T-helper 22 cell (primary cell): ENCODE data around the gene ELOVL2.
"Not testable (repeated sequence)": the region's sequence is repeated elsewhere in the genome, so short reads cannot be mapped to it uniquely, and the experiment has no call there.

Experiments used
- DNase-seq: peaks from one replicate; pipeline ENCODE4 v3.0.0-alpha.2; 2020; ENCODE audit warnings: low read depth

The ELOVL2 gene, protein sequence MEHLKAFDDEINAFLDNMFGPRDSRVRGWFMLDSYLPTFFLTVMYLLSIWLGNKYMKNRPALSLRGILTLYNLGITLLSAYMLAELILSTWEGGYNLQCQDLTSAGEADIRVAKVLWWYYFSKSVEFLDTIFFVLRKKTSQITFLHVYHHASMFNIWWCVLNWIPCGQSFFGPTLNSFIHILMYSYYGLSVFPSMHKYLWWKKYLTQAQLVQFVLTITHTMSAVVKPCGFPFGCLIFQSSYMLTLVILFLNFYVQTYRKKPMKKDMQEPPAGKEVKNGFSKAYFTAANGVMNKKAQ

DNA sequence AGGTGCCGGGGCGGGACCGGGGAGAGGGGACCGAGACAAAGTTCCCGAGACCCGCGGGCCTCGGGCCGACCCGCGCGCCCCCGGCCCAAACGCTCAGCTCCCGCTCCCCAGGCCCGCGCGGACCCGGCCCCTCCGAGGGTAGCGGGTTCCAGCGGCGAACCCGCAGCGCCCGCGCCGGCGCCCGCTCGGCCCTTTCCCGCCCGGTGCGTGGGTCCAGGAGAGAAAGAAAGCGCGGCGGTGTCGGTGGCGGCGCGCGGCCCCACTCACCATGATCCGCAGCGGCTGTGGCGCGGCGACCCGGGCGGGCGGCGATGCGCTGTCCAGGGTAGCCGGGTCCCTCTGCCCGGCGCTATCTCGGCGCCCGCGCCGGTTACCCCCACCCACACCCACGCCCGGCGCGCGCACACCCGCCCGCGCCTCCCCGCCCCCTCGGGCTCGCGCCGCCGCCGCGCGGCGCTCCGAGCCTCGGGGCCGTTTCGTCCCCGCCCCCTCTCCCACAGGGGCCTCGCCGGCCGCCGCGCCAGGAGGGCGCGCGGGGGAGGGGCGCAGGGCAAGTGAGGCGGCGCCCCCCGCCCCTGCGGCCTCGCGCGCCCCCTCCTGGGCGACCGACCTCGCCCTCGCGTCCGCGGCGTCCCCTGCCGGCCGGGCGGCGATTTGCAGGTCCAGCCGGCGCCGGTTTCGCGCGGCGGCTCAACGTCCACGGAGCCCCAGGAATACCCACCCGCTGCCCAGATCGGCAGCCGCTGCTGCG is at the start of gene ELOVL2:
ELOVL2 (minus strand) TSS at position 345 of the 751 bp plus-strand sequence; CDS start at position 270, 75 bp downstream.
- no peak for DNase-seq

DNA sequence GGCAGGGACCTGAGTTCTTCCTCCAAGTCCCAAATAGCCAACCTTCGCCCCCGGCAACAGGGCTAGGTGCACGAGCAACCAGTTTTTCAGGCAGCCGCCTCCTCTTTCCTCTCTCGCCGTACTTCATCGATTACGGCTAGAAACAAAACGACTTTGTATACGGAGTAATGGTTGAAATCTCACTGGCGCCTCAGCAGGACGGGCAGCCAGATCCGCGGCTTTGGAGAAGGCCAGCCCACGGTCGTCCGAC is 49.2 kb upstream of the ELOVL2 start:
- no peak for DNase-seq

DNA sequence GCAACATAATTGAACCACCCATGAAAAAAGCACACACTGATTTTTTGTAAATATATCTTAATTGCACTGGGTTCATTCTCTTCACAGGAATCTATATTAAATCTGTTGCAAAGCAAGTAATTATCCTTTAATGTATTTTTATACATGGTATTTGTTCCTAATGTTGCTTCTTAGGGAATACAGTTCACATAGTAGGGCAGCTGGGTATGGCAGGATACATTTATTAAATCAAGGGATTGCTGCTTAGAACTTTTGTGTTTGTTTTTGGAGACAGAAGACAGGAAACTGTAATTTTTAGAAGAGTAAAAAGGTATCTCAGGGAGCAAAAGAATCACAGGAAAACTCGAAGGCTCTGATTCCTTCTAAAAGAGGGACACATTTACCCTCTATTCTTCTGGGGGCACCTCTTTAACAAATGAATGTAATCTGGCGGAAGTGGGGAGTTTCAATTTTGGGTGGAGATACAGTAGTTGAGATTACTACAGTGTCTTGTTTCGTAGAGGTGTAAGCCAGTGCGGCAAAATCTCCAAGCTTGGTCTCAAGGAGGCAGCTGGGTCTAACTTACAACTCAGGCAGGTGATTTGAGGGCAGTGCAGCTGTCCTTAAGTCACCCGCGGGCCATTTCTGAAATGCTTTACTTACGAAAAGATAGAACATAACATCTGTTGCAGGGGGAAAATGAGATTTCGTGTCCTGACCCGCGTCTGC is 48.7 kb upstream of the ELOVL2 start:
- DNase-seq, result no peak

DNA sequence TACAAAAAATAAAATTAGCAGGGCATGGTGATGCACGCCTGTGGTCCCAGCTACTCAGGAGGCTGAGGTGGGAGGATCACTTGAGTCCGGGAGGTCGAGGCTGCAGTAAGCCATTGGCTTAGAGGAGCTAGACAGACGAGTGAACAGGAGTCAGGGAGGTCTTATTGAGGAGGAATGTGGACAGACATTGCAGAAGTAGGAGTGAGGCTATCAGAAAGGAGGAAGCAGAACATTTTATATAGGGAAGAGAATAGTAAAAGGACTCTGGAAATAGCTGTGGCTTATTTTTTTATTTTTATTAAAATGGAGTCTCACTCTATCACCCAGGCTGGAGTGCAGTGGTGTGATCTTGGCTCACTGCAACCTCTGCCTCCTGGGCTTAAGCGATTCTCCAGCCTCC is 47.0 kb upstream of the ELOVL2 start:
- not testable (repeated sequence) for DNase-seq

DNA sequence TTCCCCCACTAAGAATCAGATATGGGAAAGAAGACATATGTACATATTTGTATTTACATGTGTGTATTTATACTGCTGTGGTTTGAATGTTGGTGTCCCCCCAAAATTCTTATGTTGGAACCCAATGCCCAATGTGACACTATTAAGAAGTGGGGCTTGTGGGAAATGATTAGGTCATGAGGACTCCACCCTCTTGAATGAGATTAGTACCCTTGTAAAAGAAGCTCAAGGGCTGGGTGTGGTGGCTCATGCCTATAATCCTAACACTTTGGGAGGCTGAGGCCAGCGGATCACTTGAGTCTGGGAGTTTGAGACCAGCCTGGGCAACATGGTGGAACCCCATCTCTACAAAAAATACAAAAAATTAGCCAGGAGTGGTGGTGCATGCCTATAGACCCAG is 45.6 kb upstream of the ELOVL2 start:
- no peak for DNase-seq

DNA sequence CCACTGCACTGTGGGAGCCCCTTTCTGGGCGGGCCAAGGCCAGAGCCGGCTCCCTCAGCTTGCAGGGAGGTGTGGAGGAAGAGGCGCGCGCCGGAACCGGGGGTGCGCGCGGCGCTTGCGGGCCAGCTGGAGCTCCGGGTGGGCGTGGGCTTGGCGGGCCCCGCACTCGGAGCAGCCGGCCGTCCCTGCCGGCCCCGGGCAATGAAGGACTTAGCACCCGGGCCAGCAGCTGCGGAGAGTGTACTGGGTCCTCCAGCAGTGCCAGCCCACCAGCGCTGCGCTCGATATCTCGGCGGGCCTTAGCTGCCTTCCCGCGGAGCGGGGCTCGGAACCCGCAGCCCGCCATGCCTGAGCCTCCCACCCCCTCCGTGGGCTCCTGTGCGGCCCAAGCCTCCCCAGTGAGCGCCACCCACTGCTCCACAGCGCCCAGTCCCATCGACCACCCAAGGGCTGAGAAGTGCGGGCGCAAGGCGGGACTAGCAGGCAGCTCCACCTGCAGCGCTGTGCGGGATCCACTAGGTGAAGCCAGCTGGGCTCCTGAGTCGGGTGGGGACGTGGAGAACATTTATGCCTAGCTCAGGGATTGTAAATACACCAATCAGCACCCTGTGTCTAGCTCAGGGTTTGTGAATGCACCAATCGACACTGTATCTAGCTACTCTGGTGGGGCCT is 43.2 kb upstream of the ELOVL2 start:
- not testable (repeated sequence) for DNase-seq

DNA sequence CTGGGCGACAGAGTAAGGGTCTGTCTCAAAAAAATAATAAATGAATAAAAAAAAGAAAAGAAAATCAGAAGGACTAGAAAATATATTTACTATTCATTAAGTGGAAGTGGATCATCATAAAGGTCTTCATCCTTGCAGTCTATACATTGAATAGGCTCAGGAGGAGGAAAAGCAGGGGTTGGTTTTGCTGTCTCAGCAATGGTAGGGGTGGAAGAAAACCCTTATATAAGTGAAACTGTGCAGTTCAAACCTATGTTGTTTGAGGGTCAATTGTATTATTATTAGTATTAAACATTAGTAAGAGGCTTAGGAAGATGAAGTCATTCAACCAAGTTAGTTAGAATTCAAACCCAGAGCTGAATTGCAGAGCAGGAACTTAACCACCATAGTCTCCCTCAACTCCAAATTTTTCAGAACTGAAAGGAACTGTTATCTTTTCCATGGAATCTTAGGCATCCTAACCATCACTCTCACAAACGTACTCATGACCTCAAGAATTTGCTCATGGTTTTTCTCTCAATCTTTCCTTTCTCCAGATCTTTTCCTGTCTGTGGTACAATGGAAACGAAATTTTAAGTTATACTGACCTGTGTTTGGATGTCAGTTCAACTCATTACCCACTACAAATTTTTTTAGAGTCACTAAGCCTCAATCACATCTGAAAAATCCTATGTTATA is 41.8 kb upstream of the ELOVL2 start:
- no peak for DNase-seq

DNA sequence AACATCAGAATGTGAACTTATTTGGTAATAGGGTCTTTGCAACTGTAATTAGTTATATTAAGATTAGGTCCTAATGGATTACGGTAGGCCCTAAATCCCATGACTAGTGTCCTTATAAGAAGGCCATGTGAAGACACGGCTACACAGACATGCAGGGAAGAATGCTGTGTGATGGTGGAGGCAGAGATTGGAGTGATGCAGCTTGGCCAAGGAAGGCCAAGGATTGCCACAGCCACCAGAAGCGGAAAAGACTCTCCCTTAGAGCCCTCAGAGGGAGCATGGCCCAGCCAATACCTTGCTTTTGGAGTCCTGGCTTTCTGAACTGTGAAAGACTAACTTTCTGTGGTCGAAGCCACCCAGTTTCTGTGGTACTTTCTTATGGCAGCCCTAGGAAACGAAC is 39.9 kb upstream of the ELOVL2 start:
- DNase-seq, result no peak

DNA sequence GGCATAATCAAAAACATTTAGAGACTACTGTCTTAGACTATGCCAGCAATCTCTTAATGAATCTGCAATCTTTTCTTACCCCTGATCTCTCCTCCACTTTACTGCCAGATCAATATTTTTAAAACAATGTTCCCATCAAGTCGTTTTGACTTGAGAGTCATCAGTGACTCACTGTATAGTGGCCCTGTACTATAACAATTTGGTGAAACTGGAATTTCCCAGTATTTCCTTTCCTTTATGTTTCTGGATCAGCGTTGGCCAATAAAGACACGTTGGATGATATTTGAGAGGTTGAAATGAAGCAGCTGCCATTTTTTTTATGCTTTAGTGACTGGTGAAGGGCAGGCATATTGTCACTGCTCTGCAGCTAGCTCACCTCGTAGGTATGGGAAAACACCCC is 39.4 kb upstream of the ELOVL2 start:
- DNase-seq, result no peak

DNA sequence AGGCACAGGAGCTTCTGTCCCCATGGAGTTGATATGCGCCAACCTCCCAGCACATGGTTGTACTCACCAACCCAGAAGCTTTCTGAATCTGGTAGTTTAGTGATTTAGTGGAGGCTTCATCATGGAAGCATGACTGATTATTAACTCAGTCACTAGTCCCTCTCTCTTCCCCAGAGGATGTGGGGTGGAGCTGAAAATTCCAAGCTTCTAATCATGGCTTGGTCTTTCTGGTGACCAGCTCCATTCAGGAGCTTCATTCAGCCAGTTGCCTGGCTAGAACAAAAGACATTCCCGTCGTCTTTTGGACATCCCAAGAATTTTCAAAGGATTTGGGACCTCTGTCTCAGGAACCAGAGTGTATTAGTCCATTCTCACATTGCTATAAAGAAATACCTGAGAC is 36.2 kb upstream of the ELOVL2 start:
- no peak for DNase-seq

DNA sequence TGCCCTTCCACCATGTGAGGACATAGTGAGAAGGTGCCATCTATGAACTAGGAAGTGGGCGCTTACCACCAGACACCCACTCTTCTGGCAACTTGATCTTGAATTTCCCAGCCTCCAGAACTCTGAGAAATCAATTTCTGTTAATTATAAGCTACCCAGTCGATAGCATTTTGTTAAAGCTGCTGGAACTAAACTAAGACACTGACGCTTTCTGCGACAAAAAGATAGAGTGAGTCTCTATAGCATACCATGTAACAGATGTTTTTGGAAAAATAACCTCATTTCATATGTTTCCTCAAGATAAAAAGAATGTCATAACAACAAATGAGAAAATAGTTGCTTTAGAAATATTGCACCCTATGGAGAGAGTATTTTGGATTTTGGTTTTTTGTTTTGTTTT is 34.2 kb upstream of the ELOVL2 start:
- DNase-seq, result no peak

DNA sequence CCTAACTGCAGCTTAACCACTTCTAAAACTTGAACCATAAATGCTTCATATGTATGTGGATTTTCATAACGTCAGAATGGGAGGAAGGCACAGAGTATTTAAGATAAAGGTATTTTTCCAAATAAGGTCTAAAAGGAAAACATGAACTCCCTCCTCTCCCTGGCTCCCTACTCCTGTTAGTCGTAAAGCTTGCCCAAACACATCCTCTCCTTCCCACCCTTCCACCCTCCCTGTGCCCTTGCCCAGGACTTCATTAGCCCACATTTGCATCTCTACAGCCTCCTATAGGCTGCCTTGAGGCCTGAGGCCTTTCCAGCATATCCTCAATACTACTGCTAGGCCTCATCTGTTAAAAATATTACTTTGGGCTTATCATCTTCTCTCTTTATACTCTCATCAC is 32.4 kb upstream of the ELOVL2 start:
- DNase-seq, result no peak

DNA sequence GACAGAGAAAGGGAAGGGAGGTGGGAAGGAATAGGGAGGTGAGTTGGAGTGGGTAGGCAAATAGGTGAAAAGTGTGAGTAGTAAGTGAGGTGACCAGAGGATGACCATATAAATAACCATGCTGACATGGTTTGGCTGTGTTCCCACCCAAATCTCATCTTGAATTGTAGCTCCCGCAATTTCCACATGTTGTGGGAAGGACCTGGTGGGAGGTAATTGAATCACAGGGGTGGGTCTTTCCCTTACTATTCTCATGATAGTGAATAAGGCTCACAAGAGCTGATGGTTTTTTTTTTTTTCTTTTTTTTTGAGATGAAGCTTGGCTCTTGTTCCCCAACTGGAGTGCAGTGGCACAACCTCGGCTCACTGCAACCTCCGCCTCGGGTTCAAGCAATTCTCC is 28.0 kb upstream of the ELOVL2 start:
- DNase-seq, result no peak

DNA sequence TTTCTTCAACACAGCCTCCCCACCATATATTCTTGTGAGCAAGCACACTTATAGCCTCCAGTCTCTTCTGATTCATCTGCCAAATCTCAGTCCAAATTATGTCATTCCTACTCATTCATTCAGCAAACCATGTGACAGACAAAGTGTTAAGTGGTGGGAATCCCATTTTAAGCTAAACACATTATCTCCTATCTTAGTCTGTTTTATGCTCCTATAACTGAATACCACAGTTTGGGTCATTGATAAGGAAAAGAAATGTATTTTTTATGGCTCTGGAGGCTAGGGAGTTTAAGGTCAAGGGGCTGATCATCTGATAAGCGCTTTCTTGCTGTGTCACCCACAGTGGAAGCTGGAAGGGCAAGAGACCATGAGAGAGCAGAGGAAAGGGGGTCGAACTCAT is 25.7 kb upstream of the ELOVL2 start:
- no peak for DNase-seq

DNA sequence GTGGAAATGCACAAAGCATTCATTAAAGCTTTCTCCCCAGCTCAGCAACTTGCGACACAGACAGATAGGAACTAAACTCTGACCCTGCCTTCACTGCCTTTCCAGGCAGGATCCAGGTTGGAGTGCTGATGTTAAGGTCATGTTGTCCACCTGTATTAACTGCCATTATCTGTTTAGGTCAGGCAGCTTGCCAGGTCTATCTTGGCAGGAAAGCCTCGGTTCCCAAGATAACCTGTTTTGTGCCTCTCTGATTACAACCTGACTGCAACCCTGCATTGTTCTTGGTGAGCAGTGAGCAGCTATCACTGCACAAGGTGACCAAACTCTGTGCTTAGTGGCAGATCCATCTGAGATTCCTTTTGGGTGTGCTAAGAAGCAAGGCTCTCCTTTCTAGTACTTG is 23.2 kb upstream of the ELOVL2 start:
- no peak for DNase-seq

DNA sequence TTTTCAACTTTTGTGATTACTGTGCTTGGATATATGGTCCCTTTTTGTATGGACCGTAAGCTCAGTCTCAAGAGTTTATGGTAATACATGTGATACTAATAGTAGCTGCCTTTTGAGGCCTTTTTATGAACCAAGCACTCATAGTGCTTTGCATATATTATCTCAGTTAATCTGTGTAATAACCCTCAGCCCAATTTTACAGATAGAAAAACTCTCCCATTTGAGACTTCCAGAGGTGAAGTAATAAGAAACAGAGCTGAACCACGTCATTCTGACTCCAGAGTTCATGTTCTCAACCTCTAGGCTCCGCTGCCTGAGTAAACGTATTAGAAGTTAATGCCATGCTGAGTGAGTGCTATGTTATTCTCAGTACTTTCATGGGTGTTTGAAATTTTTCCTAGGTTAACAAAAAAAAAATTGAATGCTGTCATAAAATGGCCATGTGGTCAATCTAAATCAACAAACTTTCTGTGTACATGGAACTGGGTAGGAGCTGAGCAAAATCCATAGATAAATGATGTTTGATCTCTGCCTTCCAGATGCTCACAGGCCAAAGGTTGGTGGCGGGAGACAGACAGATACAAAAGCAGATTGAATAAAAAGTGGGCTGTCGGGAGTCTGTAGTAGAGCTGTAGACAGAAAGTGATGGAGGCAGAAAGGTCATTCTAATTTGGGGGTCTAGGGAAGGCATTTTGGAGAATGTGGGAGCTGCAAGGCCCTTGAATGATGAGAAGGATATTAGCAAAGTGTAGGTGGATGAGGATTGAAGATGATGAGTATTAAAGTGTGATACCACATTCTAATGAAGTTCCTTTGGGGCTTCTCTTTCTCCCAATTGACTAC is 22.6 kb upstream of the ELOVL2 start:
- DNase-seq, result no peak

DNA sequence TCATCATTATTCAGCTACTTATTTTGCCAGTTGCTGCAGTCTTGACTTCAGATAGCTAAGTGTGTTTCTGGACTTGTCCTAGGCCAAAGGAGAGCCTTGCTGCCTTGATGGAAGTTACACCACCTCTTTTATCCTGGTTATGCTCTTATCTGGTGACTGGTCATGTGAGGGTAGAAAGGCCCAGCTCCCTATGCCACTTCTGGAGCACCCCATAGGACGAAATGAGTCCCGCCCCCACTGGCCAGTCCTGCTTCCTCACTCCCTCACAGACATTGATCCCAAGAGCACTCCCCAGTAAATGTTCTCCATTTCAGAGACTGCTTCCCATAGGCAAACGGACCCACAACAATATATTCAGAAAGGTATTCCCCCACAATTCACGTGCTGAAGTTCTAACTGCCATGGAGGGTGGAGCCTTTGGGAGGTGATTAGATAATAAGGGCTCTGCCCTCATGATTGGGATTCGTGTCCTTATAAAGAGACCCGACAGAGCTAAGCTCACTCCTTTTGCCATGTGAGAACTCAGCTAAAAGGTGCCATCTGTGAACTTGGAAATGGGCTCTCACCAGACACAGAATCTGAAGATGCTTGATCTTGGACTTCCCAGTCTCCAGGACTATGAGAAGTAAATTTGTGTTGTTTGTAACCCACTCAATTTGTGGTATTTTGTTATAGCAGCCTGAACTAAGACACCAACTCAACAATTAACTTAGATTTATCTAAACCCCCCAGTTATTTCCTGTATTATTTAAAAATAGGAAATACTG is 21.5 kb upstream of the ELOVL2 start:
- no peak for DNase-seq

DNA sequence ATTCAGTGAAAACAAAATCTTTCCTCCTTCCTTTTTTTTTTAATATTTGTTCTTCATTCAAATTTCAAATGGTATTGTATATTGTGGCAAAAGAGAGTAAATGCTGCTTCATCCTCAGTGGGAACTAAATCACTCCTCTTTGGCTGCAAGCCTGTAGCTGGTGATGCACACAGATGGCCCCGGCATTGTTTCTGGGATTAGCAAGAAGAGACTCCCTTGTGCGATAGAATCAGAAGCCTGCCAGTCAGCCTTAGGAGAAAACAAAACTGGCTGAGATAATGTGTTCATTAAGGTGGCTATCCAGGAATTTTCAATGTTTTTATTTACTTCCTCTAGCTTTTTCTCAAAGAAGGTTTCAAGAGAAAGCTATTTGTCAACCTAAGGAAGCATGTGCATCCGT is 20.7 kb upstream of the ELOVL2 start:
- DNase-seq, result no peak

DNA sequence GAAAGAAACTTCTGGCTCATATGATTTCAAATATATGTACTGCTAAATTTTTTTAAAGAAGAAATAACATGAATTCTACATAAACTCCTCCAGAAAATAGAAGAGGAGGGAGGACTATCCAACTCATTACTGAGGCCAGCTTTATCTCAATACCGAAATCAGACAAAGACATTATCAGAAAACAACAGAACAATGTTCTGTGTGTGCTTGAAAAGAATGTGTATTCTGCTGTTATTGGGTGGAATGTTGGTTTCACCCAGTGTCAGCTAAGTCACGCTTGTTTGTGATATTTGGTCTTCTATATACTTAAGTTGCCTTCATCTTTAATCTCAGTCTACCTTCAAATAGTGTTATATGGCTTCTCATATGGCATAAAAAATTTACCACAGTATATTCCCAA is 18.6 kb upstream of the ELOVL2 start:
- DNase-seq, result no peak

DNA sequence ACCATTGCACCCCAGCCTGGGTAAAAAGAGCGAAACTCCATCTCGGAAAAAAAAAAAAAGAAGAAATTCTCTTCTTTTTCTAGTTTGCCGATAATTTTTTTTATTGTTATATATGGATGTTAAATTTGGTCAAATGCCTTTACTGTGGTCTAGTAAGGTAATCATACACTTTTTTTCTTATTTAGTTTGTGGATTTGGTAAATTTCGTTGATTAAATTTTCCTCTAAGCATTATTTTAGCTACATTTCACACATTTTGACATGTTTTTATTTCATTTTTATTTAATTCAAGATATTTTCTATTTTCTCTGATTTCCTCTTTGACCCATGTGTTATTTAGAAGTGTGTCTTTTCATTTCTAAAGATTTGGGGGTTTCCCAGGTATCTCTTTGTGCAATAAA is 18.0 kb upstream of the ELOVL2 start:
- no peak for DNase-seq

DNA sequence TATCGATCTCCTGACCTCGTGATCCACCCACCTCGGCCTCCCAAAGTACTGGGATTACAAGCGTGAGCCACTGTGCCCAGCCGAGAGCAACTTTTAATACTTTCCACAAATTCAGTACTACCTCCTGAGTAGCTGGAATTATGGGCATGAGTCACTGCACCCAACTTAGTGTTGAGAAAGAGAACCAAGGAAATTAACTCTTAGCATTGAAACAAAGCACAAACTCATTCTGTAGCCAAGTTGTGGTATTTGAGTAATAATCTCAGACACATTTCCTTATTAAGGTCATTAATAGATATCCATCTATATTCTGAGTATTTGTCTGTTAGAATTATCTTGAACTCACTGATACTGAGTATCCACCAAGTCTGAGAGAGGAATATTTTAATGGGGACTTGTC is 14.3 kb upstream of the ELOVL2 start:
- no peak for DNase-seq
